WTC11 (cell line): ENCODE data around the gene FASTKD2. TPM values are rescaled to one million over a fixed set of nuclear protein-coding genes. Genes with fewer than 3 reads are reported as not detected.

Source experiments
- ATAC-seq: fragments of 200-7000 bp; cut with Tn5 transposase; 2 replicates; pipeline ENCODE4 v1.10.0; 2021; ENCODE audit warnings: mild to moderate bottlenecking, moderate library complexity
- CTCF ChIA-PET: fragments of 300-600 bp; sonication (Branson Sonifier 250); formaldehyde crosslinking; loops from one replicate; lab custom pipeline; 2021; ENCODE audit warnings: antibody characterized with exemption; lab: Charles Lee
- POLR2A ChIA-PET: fragments of 350-600 bp; sonication (Branson Sonifier 250); formaldehyde crosslinking; loops from one replicate; lab custom pipeline; 2021; ENCODE audit warnings: antibody characterized with exemption; lab: Charles Lee
- DNase-seq: peaks from one replicate; pipeline ENCODE4 v3.0.0; 2021; ENCODE audit warnings: low spot score
- H3K27ac Mint-ChIP-seq: 2 replicates; pipeline ENCODE4 v1.8.0; 2021; ENCODE audit warnings: mixed read lengths
- H3K27me3 Mint-ChIP-seq: 2 replicates; pipeline ENCODE4 v1.8.0; 2021; ENCODE audit warnings: low read depth, mild to moderate bottlenecking, moderate library complexity, mixed read lengths
- H3K36me3 Mint-ChIP-seq: 2 replicates; pipeline ENCODE4 v1.8.0; 2021; ENCODE audit warnings: mixed read lengths
- H3K4me1 Mint-ChIP-seq: 2 replicates; pipeline ENCODE4 v1.8.0; 2022; ENCODE audit warnings: mixed read lengths
- H3K4me3 Mint-ChIP-seq: 2 replicates; pipeline ENCODE4 v1.8.0; 2021; ENCODE audit warnings: mild to moderate bottlenecking, moderate library complexity, mixed read lengths
- H3K9me3 Mint-ChIP-seq: 2 replicates; pipeline ENCODE4 v1.8.0; 2021; ENCODE audit warnings: mixed read lengths
- ESRRA ChIP-seq: sonication (generic); formaldehyde crosslinking; IDR thresholded peaks from 2 replicates; pipeline ENCODE4 v1.8.1; 2022; ENCODE audit warnings: mild to moderate bottlenecking, missing genetic modification reagents, borderline replicate concordance
- GABPB1 ChIP-seq: sonication (generic); formaldehyde crosslinking; IDR thresholded peaks from 2 replicates; pipeline ENCODE4 v1.8.1; 2023; ENCODE audit warnings: mild to moderate bottlenecking, missing genetic modification reagents
- GRHL2 ChIP-seq: fragments of 250-450 bp; sonication (Bioruptor Pico); IDR thresholded peaks from 2 replicates; pipeline ENCODE4 v1.8.0; 2022; ENCODE audit warnings: mild to moderate bottlenecking, moderate library complexity; ENCODE audit not compliant: insufficient replicate concordance, severe bottlenecking
- JUN ChIP-seq: sonication (generic); formaldehyde crosslinking; IDR thresholded peaks from 2 replicates; pipeline ENCODE4 v1.8.0; 2023; ENCODE audit warnings: mild to moderate bottlenecking, missing genetic modification reagents
- NR1H2 ChIP-seq: sonication (generic); formaldehyde crosslinking; IDR thresholded peaks from 2 replicates; pipeline ENCODE4 v1.9.0; 2021; ENCODE audit warnings: mild to moderate bottlenecking, moderate library complexity, missing genetic modification reagents
- SMAD3 ChIP-seq: sonication (generic); formaldehyde crosslinking; IDR thresholded peaks from 2 replicates; pipeline ENCODE4 v1.8.0; 2022; ENCODE audit warnings: missing genetic modification reagents, mild to moderate bottlenecking, borderline replicate concordance
- ZNF138 ChIP-seq: sonication (generic); formaldehyde crosslinking; conservative IDR thresholded peaks from 2 replicates; pipeline ENCODE4 v1.8.1; 2022; ENCODE audit warnings: mild to moderate bottlenecking, moderate library complexity, missing genetic modification reagents
- ZNF219 ChIP-seq: sonication (generic); formaldehyde crosslinking; IDR thresholded peaks from 2 replicates; pipeline ENCODE4 v1.8.0; 2023; ENCODE audit warnings: missing genetic modification reagents, mild to moderate bottlenecking, borderline replicate concordance
- ZNF416 ChIP-seq: fragments of 250-450 bp; sonication (Bioruptor Pico); IDR thresholded peaks from 2 replicates; pipeline ENCODE4 v1.9.0; 2021; ENCODE audit warnings: mild to moderate bottlenecking, inconsistent platforms
- total RNA-seq: library from RNA; stranded (reverse); gene quantifications from 3 replicates; pipeline ENCODE4 v1.2.3, GENCODE V29; 2021
- TF ChIP-seq, protein P1 (sequence below): sonication (generic); formaldehyde crosslinking; IDR thresholded peaks from 2 replicates; pipeline ENCODE4 v1.8.1; 2023; ENCODE audit warnings: mild to moderate bottlenecking, missing genetic modification reagents, borderline replicate concordance
- TF ChIP-seq, protein P2 (sequence below): sonication (generic); formaldehyde crosslinking; IDR thresholded peaks from 2 replicates; pipeline ENCODE4 v1.8.1; 2023; ENCODE audit warnings: mild to moderate bottlenecking, missing genetic modification reagents
- TF ChIP-seq, protein P3 (sequence below): sonication (generic); formaldehyde crosslinking; IDR thresholded peaks from 2 replicates; pipeline ENCODE4 v1.8.0; 2023; ENCODE audit warnings: mild to moderate bottlenecking, missing genetic modification reagents
- TF ChIP-seq, protein P4 (sequence below): fragments of 250-450 bp; sonication (Bioruptor Pico); IDR thresholded peaks from 2 replicates; pipeline ENCODE4 v1.9.0; 2021; ENCODE audit warnings: moderate library complexity, mild to moderate bottlenecking, inconsistent platforms, borderline replicate concordance
- TF ChIP-seq, protein P5 (sequence below): fragments of 250-450 bp; sonication (Bioruptor Pico); IDR thresholded peaks from 2 replicates; pipeline ENCODE4 v1.9.0; 2021; ENCODE audit warnings: mild to moderate bottlenecking
- TF ChIP-seq, protein P6 (sequence below): sonication (generic); formaldehyde crosslinking; IDR thresholded peaks from 2 replicates; pipeline ENCODE4 v1.8.1; 2022; ENCODE audit warnings: missing genetic modification reagents, borderline replicate concordance

FASTKD2 gene
- total RNA-seq, 1 experiment from 2014 or later = 33.7 TPM

DNA sequence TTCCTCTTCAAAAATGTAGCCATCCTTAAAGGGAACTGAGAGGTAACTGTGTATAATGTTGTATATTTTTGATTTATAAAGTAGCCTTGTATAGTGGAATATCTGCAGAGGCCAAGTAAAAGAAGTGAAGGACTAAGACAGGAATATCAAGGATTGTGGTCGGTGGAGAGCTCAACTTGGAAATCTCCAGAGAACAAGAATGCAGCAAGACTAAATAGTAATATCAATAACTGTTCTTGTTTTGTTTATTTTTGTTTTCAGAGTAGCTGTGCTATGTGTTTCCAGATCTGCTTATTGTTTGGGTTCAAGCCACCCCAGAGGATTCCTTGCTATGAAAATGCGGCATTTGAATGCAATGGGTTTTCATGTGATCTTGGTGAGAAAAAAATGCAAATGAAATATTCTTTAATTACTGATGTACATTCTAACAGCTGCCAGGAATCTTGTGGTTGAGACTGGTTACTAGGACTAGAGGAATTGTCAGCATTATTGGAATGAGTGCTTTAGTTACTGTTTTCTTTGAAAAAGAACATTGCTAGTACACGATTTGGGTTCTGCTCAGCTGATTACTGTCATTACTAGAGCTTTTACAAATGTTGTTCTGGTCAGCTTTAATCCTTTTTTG is 25.0 kb downstream of the FASTKD2 start (continued):
- TF ChIP-seq, protein P1, sequence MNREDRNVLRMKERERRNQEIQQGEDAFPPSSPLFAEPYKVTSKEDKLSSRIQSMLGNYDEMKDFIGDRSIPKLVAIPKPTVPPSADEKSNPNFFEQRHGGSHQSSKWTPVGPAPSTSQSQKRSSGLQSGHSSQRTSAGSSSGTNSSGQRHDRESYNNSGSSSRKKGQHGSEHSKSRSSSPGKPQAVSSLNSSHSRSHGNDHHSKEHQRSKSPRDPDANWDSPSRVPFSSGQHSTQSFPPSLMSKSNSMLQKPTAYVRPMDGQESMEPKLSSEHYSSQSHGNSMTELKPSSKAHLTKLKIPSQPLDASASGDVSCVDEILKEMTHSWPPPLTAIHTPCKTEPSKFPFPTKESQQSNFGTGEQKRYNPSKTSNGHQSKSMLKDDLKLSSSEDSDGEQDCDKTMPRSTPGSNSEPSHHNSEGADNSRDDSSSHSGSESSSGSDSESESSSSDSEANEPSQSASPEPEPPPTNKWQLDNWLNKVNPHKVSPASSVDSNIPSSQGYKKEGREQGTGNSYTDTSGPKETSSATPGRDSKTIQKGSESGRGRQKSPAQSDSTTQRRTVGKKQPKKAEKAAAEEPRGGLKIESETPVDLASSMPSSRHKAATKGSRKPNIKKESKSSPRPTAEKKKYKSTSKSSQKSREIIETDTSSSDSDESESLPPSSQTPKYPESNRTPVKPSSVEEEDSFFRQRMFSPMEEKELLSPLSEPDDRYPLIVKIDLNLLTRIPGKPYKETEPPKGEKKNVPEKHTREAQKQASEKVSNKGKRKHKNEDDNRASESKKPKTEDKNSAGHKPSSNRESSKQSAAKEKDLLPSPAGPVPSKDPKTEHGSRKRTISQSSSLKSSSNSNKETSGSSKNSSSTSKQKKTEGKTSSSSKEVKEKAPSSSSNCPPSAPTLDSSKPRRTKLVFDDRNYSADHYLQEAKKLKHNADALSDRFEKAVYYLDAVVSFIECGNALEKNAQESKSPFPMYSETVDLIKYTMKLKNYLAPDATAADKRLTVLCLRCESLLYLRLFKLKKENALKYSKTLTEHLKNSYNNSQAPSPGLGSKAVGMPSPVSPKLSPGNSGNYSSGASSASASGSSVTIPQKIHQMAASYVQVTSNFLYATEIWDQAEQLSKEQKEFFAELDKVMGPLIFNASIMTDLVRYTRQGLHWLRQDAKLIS (CRISPR knock-in tag) = no peak
- TF ChIP-seq ZNF219 (CRISPR knock-in tag) (no peak), GABPB1 (no peak)
- TF ChIP-seq, protein P2, sequence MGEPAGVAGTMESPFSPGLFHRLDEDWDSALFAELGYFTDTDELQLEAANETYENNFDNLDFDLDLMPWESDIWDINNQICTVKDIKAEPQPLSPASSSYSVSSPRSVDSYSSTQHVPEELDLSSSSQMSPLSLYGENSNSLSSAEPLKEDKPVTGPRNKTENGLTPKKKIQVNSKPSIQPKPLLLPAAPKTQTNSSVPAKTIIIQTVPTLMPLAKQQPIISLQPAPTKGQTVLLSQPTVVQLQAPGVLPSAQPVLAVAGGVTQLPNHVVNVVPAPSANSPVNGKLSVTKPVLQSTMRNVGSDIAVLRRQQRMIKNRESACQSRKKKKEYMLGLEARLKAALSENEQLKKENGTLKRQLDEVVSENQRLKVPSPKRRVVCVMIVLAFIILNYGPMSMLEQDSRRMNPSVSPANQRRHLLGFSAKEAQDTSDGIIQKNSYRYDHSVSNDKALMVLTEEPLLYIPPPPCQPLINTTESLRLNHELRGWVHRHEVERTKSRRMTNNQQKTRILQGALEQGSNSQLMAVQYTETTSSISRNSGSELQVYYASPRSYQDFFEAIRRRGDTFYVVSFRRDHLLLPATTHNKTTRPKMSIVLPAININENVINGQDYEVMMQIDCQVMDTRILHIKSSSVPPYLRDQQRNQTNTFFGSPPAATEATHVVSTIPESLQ (CRISPR knock-in tag) = no peak

DNA sequence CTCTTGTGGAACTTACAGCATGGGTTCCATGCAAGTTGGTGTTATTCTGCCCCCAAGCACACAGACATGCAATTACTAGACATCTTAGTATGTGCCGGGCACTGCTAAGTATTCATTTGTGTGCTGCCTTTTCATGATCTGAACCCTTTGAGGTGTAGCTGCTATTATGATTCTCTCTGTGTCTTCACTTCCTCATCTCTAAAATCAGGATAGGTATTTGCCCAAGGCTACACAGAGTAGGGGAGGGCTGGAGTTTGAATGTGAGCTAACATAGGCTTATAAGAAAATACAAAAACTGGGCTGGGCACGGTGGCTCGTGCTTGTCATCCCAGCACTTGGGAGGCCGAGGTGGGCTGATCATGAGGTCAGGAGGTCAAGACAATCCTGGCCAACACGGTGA is 27.2 kb downstream of the FASTKD2 start:
- H3K4me1 Mint-ChIP-seq = no peaks in the 10 kb centered on the region
- H3K27ac Mint-ChIP-seq = no peak overlapping the region
- H3K9me3 Mint-ChIP-seq = no peaks in the 10 kb centered on the region
- ATAC-seq (no peak), DNase-seq (no peak)
- no peak overlapping the region for H3K4me3 Mint-ChIP-seq
- POLR2A ChIA-PET = no interaction called here
- TF ChIP-seq ZNF138 (CRISPR knock-in tag) (no peak), SMAD3 (no peak), NR1H2 (CRISPR knock-in tag) (no peak), JUN (CRISPR knock-in tag) (no peak), ESRRA (no peak), ZNF416 (CRISPR knock-in tag) (no peak), GRHL2 (CRISPR knock-in tag) (no peak)
- TF ChIP-seq, protein P3, sequence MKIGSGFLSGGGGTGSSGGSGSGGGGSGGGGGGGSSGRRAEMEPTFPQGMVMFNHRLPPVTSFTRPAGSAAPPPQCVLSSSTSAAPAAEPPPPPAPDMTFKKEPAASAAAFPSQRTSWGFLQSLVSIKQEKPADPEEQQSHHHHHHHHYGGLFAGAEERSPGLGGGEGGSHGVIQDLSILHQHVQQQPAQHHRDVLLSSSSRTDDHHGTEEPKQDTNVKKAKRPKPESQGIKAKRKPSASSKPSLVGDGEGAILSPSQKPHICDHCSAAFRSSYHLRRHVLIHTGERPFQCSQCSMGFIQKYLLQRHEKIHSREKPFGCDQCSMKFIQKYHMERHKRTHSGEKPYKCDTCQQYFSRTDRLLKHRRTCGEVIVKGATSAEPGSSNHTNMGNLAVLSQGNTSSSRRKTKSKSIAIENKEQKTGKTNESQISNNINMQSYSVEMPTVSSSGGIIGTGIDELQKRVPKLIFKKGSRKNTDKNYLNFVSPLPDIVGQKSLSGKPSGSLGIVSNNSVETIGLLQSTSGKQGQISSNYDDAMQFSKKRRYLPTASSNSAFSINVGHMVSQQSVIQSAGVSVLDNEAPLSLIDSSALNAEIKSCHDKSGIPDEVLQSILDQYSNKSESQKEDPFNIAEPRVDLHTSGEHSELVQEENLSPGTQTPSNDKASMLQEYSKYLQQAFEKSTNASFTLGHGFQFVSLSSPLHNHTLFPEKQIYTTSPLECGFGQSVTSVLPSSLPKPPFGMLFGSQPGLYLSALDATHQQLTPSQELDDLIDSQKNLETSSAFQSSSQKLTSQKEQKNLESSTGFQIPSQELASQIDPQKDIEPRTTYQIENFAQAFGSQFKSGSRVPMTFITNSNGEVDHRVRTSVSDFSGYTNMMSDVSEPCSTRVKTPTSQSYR (CRISPR knock-in tag) = no peak
- TF ChIP-seq, protein P4, sequence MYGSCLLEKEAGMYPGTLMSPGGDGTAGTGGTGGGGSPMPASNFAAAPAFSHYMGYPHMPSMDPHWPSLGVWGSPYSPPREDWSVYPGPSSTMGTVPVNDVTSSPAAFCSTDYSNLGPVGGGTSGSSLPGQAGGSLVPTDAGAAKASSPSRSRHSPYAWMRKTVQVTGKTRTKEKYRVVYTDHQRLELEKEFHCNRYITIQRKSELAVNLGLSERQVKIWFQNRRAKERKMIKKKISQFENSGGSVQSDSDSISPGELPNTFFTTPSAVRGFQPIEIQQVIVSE (CRISPR knock-in tag) = no peak
- TF ChIP-seq, protein P5, sequence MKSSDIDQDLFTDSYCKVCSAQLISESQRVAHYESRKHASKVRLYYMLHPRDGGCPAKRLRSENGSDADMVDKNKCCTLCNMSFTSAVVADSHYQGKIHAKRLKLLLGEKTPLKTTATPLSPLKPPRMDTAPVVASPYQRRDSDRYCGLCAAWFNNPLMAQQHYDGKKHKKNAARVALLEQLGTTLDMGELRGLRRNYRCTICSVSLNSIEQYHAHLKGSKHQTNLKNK = no peak
- TF ChIP-seq, protein P1 (CRISPR knock-in tag) = no peak
- TF ChIP-seq, protein P6, sequence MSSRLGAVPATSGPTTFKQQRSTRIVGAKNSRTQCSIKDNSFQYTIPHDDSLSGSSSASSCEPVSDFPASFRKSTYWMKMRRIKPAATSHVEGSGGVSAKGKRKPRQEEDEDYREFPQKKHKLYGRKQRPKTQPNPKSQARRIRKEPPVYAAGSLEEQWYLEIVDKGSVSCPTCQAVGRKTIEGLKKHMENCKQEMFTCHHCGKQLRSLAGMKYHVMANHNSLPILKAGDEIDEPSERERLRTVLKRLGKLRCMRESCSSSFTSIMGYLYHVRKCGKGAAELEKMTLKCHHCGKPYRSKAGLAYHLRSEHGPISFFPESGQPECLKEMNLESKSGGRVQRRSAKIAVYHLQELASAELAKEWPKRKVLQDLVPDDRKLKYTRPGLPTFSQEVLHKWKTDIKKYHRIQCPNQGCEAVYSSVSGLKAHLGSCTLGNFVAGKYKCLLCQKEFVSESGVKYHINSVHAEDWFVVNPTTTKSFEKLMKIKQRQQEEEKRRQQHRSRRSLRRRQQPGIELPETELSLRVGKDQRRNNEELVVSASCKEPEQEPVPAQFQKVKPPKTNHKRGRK (CRISPR knock-in tag) = no peak
- TF ChIP-seq, all 79 proteins: peak for 0
- H3K27me3 Mint-ChIP-seq = no peaks in the 10 kb centered on the region
- CTCF ChIA-PET = interaction anchor here (1.3 to 2.3 kb wide), 2 partner anchors 7 to 10 kb away, joined by 3 to 6 read pairs; no protein-coding TSS in a partner anchor
- peaks cover 52% of the 10 kb centered on the region for H3K36me3 Mint-ChIP-seq
